A172 (cell line): Measurements from ENCODE around the gene RNF115. TPM values are rescaled to one million over a fixed set of nuclear protein-coding genes. Genes with fewer than 3 reads are reported as not detected.
"Not testable (repeated sequence)": the region's sequence is repeated elsewhere in the genome, so short reads cannot be mapped to it uniquely, and the experiment has no call there.

Experiments
- DNase-seq: peaks from one replicate; pipeline ENCODE4 v3.0.0-alpha.2; 2015; ENCODE audit warnings: low spot score
- total RNA-seq: library from RNA; depleted of rRNA; stranded (reverse); fragments of >200 nt; shearing (Covaris generic); gene quantifications from 2 replicates; pipeline ENCODE4 v1.2.3, GENCODE V29; 2014

Gene RNF115
- total RNA-seq, 1 experiment from 2014 or later, result 23.1 TPM

- DNase-seq, result no peak
Observed at GRCh38 chr1:145827966-145828365, 4.1 kb upstream of the RNF115 start.

GRCh38 chr1:145826030-145826429 lies 2.1 kb upstream of the RNF115 start:
- no peak for DNase-seq

DNA sequence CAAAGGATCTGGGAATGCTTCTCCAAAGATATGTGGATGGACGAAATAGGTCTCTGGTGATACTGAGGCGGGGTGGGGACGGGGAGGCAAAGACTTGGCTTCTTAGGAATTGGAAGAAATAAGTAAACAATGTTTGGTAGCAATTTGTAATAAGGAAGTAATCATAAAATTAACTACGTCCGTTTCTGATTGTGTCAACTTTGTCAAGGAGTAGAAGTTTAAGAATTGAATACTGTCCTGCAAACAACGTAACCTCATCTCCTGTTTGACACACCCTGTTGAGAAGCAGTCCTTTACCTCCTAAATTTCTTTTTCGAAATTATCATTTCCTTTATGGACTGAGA lies 576 bp upstream of the RNF115 start:
- no peak for DNase-seq

- DNase-seq, result not testable (repeated sequence)
Observed at GRCh38 chr1:145822779-145823331, 1.0 kb downstream of the RNF115 start.

- peak; percentile 65 for DNase-seq
Observed at GRCh38 chr1:145818095-145818494, 5.8 kb downstream of the RNF115 start.

- DNase-seq, result not testable (repeated sequence)
Observed at GRCh38 chr1:145812977-145813810, 10.7 kb downstream of the RNF115 start.

DNA sequence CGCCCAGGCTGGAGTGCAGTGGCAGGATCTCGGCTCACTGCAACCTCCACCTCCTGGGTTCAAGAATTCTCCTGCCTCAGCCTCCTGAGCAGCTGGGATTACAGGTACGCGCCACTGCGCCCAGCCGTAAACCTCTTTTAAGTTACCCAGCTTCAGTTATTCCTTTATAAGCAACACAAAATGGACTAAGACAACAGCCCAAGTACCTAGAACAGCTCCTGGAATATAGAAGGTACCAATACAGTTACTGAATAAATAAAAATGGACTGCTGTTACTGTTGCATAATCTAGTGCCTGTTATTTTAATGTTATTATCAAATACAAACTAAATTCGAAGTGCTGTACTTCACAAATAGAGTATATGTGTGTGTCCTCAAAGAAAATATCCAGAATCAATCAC lies 17.1 kb downstream of the RNF115 start:
- DNase-seq, result no peak

DNA sequence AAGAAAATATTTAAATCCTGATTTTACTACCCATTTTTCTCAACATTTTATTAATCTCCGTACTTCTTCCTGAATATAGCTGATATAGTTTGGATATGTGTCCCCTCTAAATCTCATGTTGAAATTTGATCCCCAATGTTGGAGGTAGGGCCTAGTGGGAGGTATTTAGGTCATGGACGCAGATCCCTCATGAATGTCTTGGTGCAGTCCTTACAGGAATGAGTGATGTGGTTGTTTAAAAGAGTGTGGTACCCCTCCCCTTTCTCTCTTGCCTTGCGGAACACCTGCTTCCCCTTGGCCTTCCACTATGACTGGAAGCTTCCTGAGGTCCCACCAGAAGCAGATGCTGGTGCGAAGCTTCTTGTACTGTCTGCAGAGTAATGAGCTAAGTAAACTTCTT lies 17.5 kb downstream of the RNF115 start:
- DNase-seq, result no peak

DNA sequence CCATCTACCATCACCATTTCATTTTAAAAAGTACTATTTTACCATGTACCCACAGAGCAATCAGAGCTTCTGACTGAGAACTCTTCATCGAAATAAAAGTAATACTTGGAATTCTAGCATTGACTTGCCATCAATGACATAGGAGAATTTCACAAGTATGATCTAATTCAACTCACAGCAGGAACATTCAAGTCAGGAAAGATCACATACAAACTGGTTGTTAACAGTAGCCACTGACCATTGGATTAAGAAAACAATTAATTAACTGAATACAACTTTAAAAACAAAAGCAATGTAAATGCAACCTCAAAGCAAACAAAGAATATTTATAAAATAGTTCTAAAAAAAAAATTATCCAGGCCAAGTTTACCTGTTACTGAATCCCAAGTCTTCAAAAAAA lies 18.8 kb downstream of the RNF115 start:
- DNase-seq, result no peak

GRCh38 chr1:145804235-145805045 lies 19.5 kb downstream of the RNF115 start:
- DNase-seq, result no peak

DNA sequence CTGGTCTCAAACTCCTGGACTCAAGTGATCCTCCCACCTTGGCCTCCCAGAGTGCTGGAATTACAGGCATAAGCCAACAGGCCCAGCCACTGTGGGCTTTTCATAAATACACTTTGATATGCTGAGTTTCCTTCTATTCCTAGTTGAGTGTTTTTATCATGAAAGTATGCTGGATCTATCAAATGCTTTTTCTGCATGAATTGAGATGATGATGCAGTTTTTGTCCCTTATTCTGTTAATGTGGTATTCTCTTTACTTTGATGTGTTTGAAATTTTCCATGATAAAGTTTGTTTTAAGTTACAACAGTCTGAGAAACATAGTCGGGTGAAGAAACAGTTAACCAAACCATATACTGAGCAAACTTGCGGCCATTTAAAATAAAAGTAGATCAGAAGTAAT lies 24.1 kb downstream of the RNF115 start:
- no peak for DNase-seq

GRCh38 chr1:145796753-145797152 lies 27.1 kb downstream of the RNF115 start:
- no peak for DNase-seq

DNA sequence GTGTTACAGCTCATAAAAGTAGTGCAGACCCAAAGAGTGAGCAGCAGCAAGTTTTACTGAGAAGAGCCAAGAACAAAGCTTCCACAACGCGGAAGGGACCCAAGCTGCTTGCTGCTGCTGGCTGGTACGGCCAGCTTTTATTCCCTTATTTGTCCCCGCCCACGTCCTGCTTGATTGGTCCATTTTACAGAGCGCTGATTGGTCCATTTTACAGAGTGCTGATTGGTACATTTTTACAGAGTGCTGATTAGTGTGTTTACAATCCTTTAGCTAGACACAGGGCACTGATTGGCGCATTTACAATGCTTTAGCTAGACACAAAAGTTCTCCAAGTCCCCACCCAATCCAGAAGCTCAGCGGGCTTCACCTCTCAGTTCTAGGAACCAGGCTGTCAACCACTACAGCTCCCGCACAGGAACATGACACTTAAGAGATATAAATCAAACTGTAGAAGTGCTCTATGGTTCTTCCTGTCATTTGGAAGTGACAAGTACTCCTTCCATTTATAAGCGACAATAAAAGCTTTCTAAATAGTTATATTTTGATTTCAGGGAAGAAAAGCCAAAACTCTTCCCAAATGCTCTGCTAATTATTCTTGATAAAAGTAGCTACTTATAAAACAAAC lies 28.5 kb downstream of the RNF115 start:
- DNase-seq, result no peak

DNA sequence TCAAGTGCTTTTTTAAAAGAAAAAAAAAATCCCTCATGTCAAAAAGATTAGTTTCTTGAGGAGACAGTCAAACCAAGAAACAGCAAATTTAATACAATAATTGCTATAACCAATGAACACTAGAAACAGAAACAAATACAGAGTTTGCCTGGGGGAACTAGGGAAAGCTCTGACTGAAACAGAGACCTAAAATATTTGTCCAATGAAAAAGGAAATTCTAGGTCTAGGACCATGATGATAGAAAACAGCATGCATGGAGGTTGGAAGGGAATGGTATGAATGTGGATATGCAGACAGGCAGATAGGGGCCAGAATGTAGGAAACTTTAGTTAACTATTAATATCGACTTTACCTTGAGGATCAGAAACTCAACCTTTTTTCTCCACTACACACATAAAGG lies 31.4 kb downstream of the RNF115 start:
- no peak for DNase-seq

GRCh38 chr1:145791860-145792259 lies 32.0 kb downstream of the RNF115 start:
- DNase-seq, result not testable (repeated sequence)

DNA sequence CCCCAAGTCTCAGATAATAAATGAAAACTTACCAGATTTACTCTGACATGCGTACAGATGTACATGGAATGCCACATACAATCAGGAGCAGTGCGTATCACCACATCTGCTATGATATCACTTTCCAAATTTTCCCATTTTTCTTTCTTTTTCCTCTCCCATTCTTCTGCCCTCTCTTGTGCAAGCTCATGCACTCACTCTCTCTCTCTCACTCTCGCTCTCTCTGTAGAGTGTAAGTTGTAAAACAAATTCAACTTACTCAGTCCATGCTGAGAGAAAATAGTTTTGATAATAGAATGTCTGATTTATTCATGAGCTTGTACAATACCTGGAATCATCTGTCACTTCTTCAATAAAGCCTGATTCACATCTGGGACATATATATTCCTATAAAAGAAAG lies 35.3 kb downstream of the RNF115 start:
- DNase-seq, result no peak

GRCh38 chr1:145786271-145786670 lies 37.6 kb downstream of the RNF115 start:
- no peak for DNase-seq

- no peak for DNase-seq
Observed at GRCh38 chr1:145785547-145785946, 38.3 kb downstream of the RNF115 start.

- no peak for DNase-seq
Observed at GRCh38 chr1:145784409-145784808, 39.5 kb downstream of the RNF115 start.

DNA sequence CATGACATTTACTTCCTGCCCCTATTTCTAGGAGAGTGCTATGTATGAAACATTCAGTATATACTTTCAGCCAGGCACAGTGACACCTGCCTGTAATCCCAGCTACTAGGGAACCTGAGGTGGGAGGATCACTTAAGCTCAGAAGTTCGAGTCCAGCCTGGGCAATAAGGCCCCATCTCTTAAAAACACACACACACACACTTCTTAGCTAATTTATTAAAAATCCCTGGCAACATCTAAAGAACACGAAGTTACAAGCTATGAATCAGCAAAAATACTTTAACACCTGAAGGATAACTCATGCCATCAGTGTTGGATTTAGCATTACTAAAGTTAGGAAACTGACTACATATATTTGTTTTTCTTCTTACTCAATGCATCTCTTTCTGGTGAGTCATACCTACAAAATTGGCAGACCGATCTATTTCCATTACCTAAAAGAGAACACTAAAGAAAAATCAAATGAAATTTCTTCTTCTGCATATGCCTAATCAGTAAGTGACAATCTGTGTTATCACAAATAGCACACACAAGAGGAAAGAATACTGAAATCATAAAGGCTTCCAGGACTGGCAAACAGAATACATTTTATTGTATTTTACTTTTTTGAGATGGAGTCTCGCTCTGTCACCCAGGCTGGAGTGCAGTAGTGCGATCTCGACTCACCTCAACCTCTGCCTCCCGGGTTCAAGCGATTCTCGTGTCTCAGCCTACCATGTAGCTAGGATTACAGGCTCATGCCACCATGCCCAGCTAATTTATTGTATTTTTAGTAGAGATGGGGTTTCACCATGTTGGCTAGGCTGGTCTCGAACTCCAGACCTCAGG lies 41.4 kb downstream of the RNF115 start:
- DNase-seq, result peak; percentile 92

DNA sequence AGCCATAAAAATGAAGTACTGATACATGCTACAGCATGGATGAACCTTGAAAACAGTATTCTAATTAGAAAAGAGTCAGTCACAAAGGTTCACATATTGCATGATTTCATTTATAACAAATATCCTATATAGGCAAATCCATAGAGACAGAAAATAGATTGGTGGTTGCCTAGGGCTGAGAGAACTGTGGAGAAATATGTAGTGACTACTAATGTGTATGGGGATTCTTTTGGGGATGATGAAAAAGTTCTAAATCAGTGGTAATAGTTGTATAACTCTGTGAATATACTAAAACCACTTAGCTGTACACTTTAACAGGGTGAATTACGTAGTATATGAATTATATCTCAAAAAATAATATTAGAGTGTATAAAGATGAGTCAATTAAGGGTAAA lies 45.8 kb downstream of the RNF115 start:
- DNase-seq, result no peak
